Muscle of back (tissue), 11 donors: ENCODE results near the gene TTC5. TPM values are rescaled to one million over a fixed set of nuclear protein-coding genes. Genes with fewer than 3 reads are reported as not detected.
A peak's percentile ranks its signal among the peaks of the same experiment; 100 is the strongest.
"Not testable (repeated sequence)": the region's sequence is repeated elsewhere in the genome, so short reads cannot be mapped to it uniquely, and the experiment has no call there.

ENCODE experiments used
- DNase-seq, 3 donors: peaks; one replicate each; pipeline versions ENCODE4 v3.0.0 to v3.0.0-alpha.2; 2013
- polyA plus RNA-seq, 10 donors: library from polyadenylated mRNA; unstranded; fragments of 120-200 nt; gene quantifications; one replicate each; pipeline ENCODE4 v1.2.1, GENCODE V29; 2013; ENCODE audit not compliant: insufficient read length in 10 of 10

The TTC5 gene
- polyA plus RNA-seq, 10 donors, result 10.2 to 14.8 (median 12.5) TPM

- DNase-seq, result no peak
Measured at GRCh38 chr14:20314026-20314425, 8.3 kb upstream of the TTC5 start.

- DNase-seq, result no peak
Measured at GRCh38 chr14:20306079-20306423, 300 bp upstream of the TTC5 start.

DNA sequence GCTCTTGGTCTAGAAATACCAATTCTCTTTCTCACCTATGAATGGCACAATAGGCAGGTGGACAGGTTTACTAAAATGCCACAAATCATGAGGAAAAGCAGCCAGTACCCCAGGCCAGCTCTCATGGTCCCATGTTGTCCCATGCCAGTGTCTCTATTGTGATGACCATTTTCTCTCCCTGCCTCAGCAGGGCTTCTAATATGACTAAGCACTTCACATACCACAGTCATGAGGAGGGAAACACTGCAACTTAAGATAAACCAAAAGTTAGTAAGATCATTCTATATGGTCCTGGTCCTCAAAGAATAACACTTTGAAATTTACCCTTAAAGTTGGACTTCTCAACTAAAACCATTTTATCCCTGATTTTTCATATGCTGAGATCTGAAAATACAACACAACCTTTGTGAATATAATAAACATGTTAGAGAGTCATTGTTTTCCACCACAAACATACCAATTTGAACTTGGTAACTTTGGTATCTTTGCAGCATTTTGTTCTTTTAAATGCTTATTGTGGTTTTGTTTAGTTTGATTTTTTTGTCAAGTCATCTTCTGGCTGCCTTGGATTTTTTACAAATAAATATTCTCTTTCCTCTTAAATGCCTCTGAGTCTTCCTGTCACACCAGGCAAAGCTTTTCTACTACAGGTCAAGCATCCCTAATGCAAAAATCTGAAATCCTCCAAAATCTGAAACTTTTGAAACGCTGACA is 3.6 kb downstream of the TTC5 start:
- DNase-seq, result no peak

DNA sequence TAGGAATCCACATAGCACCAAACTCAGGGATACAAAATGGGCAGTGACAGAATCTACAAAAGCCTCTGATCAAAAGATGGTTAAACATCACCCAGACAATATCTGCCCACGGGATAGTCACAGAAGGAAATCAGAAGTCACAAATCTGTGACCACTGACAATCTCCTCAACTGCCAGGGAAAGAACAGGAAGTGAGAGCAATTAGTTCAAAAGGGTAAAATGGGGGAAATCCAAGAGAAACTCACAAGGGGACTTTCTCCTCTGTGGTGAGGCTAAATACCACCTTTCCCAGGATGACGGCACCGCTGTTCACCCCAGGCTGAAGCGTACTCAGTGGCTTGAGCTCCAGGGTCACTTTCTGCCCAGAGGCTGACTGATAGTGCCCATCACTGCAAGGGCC is 10.7 kb downstream of the TTC5 start:
- no peak for DNase-seq

- no peak for DNase-seq
Measured at GRCh38 chr14:20294636-20295035, 11.1 kb downstream of the TTC5 start.

- not testable (repeated sequence) for DNase-seq
Measured at GRCh38 chr14:20281998-20282397, 23.8 kb downstream of the TTC5 start.

GRCh38 chr14:20280265-20280664 is 25.5 kb downstream of the TTC5 start:
- DNase-seq, result not testable (repeated sequence)

GRCh38 chr14:20278414-20278813 is 27.3 kb downstream of the TTC5 start:
- no peak for DNase-seq

- no peak for DNase-seq
Measured at GRCh38 chr14:20277409-20277808, 28.3 kb downstream of the TTC5 start.

GRCh38 chr14:20274062-20274461 is 31.7 kb downstream of the TTC5 start:
- no peak for DNase-seq

DNA sequence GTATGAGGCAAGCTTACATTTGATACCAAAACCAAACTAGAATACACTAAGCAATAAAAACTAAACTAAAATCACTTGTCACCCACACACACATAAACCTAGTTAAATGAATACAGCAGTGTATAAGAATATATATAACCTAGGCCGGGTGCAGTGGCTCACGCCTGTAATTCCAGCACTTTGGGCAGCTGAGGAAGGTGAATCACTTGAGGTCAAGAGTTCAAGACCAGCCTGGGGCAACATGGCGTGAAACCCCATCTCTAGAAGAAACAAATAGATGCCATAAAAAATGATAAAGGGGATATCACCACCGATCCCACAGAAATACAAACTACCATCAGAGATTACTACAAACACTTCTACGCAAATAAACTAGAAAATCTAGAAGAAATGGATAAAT is 41.4 kb downstream of the TTC5 start:
- not testable (repeated sequence) for DNase-seq

GRCh38 chr14:20262642-20263128 is 43.1 kb downstream of the TTC5 start:
- DNase-seq, result peak in 1 of 3 donors; percentile 45

DNA sequence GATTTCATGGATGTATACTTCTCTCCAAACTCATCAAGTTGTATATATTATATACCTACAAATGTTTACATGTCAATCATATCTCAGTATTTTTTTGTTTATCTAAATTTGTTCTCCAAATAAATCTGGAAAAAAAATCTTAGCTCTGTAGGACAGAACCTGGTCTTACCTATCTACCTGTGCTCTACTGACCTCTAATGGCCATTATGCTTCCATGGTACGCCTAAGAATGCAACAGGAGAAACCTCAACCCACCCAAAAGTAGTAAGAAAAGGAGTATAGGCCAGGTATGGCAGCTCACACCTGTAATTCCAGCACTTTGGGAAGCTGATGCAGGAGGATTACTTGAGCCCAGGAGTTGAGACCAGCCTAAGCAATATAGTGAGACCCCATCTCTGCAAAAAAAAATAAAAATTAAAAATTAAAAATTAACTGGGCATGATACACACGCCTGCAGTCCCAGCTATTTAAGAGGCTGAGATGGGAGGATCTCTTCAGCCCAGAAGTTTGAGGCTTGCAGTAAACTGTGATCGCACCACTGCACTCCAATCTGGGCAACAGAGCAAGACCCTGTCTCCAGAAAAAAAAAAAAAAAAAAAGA is 58.0 kb downstream of the TTC5 start:
- DNase-seq, result no peak

Other genes with a start within 250 kb of the TTC5 start
- gene OR4L1, start 245.9 kb downstream of the TTC5 start, polyA plus RNA-seq, result not detected
- under 1 TPM in 7 of 10 donors, not detected in 3; 0.03 to 0.12 (median 0.05) TPM for gene OR4K17, start 195.2 kb downstream of the TTC5 start, polyA plus RNA-seq
- not detected for gene OR4N5, start 167.1 kb downstream of the TTC5 start, polyA plus RNA-seq
- not detected for gene OR11G2, start 115.1 kb downstream of the TTC5 start, polyA plus RNA-seq
- gene OR11H6, start 82.2 kb downstream of the TTC5 start, polyA plus RNA-seq, result not detected
- under 1 TPM in 5 of 10 donors, not detected in 5; 0.13 to 0.68 (median 0.30) TPM for gene OR11H7, start 77.0 kb downstream of the TTC5 start, polyA plus RNA-seq
- not detected for gene OR11H4, start 66.7 kb downstream of the TTC5 start, polyA plus RNA-seq
- 10 to 100 TPM; 49.0 to 76.0 (median 65.6) TPM for gene CCNB1IP1, start 27.3 kb upstream of the TTC5 start, polyA plus RNA-seq
- 10 to 100 TPM; 26.2 to 46.7 (median 32.9) TPM for gene PARP2, start 37.7 kb upstream of the TTC5 start, polyA plus RNA-seq
- gene TEP1, start 107.5 kb upstream of the TTC5 start, polyA plus RNA-seq, result 10 to 100 TPM; 12.0 to 22.2 (median 15.6) TPM
- 1 to 10 TPM in 5 of 10 donors, under 1 TPM in 5; 0.41 to 1.8 (median 0.97) TPM for gene KLHL33, start 130.2 kb upstream of the TTC5 start, polyA plus RNA-seq
- 10 to 100 TPM; 24.8 to 50.0 (median 32.4) TPM for gene OSGEP, start 148.9 kb upstream of the TTC5 start, polyA plus RNA-seq
- 100 to 1,000 TPM; 136 to 200 (median 160) TPM for gene APEX1, start 149.3 kb upstream of the TTC5 start, polyA plus RNA-seq
- 10 to 100 TPM; 15.7 to 31.4 (median 19.8) TPM for gene PIP4P1, start 155.5 kb upstream of the TTC5 start, polyA plus RNA-seq
- 10 to 100 TPM in 8 of 10 donors, 1 to 10 TPM in 2; 8.7 to 17.2 (median 11.9) TPM for gene PNP, start 163.5 kb upstream of the TTC5 start, polyA plus RNA-seq
- under 1 TPM in 2 of 10 donors, not detected in 8; 0.18 to 0.21 TPM for gene RNASE10, start 199.6 kb upstream of the TTC5 start, polyA plus RNA-seq